ENCODE data around the gene ECM1.

Gene ECM1

GRCh38 chr1:150513351-150513791 is 5.5 kb downstream of the ECM1 start:
- no peak for DNase-seq

- no peak for DNase-seq
Measured at GRCh38 chr1:150514260-150514659, 6.4 kb downstream of the ECM1 start.

GRCh38 chr1:150514913-150515327 is 7.0 kb downstream of the ECM1 start:
- no peak for DNase-seq

GRCh38 chr1:150515328-150516049 is 7.6 kb downstream of the ECM1 start, which contains the start of gene FALEC:
FALEC (plus strand) TSS chr1:150515752.
- peak; percentile 82 for DNase-seq

GRCh38 chr1:150516050-150516591 is 8.2 kb downstream of the ECM1 start:
- DNase-seq: no peak

GRCh38 chr1:150516616-150517015 is 8.7 kb downstream of the ECM1 start:
- no peak for DNase-seq

- DNase-seq: no peak
Measured at GRCh38 chr1:150521196-150521968, 13.5 kb downstream of the ECM1 start.

GRCh38 chr1:150525348-150525747 is 17.4 kb downstream of the ECM1 start:
- no peak for DNase-seq

GRCh38 chr1:150528196-150528595 is 20.3 kb downstream of the ECM1 start:
- no peak for DNase-seq

GRCh38 chr1:150529017-150529416 is 21.1 kb downstream of the ECM1 start:
- DNase-seq: no peak

- no peak for DNase-seq
Measured at GRCh38 chr1:150530491-150531159, 22.7 kb downstream of the ECM1 start.

- no peak for DNase-seq
Measured at GRCh38 chr1:150532860-150533259, 25.0 kb downstream of the ECM1 start.

- DNase-seq: no peak
Measured at GRCh38 chr1:150534002-150534401, 26.1 kb downstream of the ECM1 start.

- DNase-seq: no peak
Measured at GRCh38 chr1:150535511-150536287, 27.8 kb downstream of the ECM1 start.

GRCh38 chr1:150536836-150537731 is 29.2 kb downstream of the ECM1 start:
- DNase-seq: no peak

GRCh38 chr1:150537732-150538684 is 30.1 kb downstream of the ECM1 start:
- no peak for DNase-seq

- DNase-seq: no peak
Measured at GRCh38 chr1:150543500-150544143, 35.7 kb downstream of the ECM1 start.

- no peak for DNase-seq
Measured at GRCh38 chr1:150544204-150544603, 36.3 kb downstream of the ECM1 start.

- no peak for DNase-seq
Measured at GRCh38 chr1:150545486-150546032, 37.6 kb downstream of the ECM1 start.
